ENCODE data around the gene SEM1.
"Not testable (repeated sequence)": the region's sequence is repeated elsewhere in the genome, so short reads cannot be mapped to it uniquely, and the experiment has no call there.

Gene SEM1

GRCh38 chr7:96658022-96658412 lies 51.6 kb downstream of the SEM1 start:
- no peak for DNase-seq

- DNase-seq, result no peak
Observed at GRCh38 chr7:96657347-96658021, 52.2 kb downstream of the SEM1 start.

- no peak for DNase-seq
Observed at GRCh38 chr7:96655956-96656355, 53.7 kb downstream of the SEM1 start.

GRCh38 chr7:96654630-96655188 lies 54.9 kb downstream of the SEM1 start:
- no peak for DNase-seq

GRCh38 chr7:96649981-96650380 lies 59.7 kb downstream of the SEM1 start:
- DNase-seq, result no peak

- no peak for DNase-seq
Observed at GRCh38 chr7:96648784-96649183, 60.9 kb downstream of the SEM1 start.

GRCh38 chr7:96647733-96648132 lies 61.9 kb downstream of the SEM1 start:
- no peak for DNase-seq

- no peak for DNase-seq
Observed at GRCh38 chr7:96645084-96645483, 64.6 kb downstream of the SEM1 start.

- DNase-seq, result not testable (repeated sequence)
Observed at GRCh38 chr7:96643436-96643835, 66.2 kb downstream of the SEM1 start.

- no peak for DNase-seq
Observed at GRCh38 chr7:96640054-96640453, 69.6 kb downstream of the SEM1 start.
